EH (cell line): ENCODE results near the gene ATAD3A.

Experiments
- DNase-seq: peaks from one replicate; pipeline ENCODE4 v3.0.0-alpha.2; 2015; ENCODE audit warnings: low read depth

Gene ATAD3A

DNA sequence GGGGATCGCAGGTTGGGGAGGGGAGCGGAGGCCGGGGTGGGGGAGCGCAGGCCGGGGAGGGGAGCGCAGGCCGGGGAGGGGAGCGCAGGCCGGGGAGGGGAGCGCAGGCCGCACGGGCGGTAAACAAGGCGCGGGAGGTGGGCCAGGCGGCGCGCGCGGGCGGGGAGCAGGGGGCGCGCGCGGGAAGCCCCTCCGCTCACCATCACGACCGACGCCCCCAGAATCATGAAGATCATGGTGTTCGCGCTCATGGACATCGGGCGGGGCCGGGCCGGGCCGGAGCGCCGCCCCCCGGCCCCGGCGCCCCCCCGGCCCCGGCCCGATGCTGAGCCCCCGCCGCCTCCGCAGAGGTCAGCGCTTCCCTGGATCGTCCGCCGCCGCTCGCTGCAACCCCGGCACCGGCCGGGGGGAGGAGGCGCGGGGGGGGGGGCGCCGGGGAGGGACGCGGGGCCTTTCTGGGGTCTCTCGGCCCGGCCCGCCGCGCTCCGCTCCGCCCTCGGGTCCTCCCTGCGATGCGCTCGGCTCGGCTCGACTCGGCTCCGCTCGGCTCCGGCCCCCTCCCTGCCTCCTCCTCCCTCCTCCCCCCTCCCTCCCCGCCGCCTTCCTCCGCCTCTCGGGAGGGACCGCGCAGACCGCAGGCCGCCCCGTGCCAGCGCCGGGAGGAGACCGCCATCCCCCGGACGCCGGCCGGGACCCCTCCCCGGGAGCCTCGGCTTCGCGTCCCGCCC, 28.3 kb downstream of the ATAD3A start, which contains the start of gene TMEM240:
Gene TMEM240, minus strand, starts transcription at position 535 of the 728 bp plus-strand sequence. Its CDS starts 278 bp downstream, at position 257.
- DNase-seq, result peak; percentile 82

DNA sequence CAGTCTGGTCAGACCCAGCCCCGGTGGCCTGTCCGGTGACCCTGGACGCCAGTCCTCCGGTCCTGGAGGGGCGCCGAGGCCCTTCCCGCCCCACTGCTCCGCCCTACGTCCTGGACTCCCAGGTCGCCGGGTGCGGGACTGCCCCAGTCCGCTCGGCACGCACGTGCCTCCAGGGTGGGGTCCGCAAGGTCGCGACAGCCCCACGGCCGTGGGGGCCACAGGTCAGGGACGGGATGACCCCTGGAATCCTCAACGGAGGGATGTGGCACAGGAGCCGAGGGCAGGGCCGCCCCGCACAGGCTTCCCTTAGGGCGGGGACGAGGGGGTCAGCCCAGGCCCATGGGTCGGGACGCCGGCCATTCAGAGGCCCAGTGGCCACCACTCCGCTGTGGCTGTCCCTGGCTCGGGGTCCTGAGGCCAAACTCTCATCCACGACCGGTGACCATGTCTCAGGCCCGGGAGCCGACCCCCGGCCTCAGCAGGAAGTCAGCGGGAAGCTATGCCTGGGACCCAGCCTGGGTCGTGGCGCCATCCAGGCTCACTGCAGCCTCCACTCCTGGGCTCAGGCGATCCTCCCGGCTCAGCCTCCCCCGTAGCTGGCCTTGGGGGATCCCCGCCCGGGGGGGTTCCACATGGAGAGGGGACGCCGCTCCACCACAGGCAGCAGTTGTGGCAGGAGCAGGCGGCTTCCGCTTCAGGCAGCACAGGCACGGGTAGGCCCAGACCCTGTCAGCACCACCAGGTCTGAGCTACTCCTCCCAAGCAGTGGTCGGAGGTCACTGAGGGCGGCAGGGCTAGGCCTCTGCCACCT, 29.1 kb downstream of the ATAD3A start:
- no peak for DNase-seq

DNA sequence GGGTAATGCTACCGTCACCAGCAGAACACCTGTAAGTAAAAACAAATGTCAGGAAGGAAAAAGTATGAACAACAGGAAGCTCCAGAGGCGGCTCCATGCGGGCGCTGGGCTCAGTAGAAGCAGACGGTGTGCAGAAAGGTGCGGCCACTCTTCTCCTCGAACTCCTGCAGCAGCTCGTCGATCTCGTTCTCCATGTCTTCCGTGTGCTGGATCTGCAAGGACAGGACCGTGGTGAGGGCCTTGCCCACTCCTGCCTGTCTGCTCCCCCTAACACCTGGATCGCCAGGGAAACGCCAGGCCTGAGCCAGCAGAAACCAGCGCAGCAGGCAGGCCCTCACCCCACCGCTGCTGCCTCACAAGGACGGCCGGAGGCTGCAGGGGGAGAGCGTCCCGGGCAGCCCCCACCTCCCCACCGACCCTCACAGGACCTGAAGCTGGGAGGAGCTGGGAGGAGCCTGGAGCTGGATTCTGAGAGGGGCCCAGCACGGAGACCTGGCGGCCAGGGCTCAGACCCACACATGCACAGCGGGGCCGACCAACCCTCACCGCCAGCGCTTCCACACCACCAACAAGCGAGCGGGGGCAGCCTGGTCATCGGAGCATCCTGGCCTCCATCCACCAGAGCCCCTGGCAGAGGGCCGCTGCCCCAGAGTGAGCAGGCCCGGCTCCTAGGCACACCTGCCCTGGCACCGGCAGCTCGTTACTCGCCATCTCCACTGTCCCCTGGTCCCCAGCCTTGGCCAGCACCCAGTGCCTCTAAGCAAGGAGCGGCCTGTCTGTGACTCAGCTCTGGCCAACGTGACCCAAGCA, 30.2 kb downstream of the ATAD3A start:
- DNase-seq, result no peak

DNA sequence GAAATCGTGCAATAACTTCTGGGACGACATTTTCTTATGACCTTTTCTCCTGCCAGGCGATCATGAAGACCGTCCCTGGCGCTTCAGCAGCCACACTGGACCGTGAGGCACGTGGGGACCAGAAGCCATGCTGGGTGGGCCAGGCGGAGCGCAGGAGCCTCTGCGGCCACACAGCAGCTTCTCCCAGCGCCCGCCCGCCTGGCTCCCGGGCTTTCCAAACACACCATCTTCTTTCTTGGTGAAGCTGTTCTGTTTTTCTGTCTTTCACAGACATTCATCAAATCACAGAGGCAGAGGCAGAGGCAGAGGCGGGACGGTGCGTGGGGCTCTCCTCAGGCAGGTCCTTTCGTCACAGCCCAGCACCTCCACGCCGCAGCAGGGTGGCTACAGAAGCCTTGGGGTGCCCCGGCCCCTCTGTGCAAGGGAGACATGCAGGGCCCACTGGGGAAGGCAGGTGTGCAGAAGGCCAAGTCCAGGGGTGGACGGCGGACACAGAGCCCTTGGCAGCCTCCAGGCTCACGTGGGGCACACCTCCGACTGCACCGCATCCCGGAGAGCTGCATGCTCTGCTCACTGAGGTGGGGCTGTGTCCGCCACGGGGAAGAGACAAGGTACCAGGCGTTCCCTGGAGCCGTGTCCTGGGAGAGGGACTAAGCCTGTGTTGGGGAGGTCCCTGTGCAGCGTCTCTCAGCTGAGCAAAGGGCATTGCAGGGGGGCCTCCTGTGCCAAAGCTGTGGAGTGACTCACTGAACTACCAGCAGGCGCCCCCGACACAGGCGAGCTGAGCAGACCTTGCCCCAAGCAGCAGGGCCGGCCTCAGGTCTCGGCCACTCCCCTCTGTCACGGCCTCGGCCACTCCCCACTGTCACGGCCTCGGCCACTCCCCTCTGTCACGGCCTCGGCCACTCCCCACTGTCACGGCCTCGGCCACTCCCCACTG, 31.1 kb downstream of the ATAD3A start:
- no peak for DNase-seq

DNA sequence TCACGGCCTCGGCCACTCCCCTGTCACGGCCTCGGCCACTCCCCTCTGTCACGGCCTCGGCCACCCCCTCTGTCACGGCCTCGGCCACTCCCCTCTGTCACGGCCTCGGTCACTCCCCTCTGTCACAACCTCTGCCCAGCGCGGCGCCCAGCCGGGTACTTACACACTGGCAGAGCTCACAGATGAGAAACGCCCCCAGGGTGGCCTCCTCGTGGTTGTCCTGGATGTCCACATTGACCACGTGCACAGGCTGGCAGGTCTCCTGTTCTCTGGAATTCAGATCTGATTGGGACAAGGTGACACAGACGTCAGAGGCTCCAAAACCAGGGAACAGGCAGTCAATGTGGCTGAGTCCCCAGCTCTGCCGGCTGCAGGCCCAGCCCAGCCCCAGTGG, 31.7 kb downstream of the ATAD3A start:
- DNase-seq, result peak; percentile 24

DNA sequence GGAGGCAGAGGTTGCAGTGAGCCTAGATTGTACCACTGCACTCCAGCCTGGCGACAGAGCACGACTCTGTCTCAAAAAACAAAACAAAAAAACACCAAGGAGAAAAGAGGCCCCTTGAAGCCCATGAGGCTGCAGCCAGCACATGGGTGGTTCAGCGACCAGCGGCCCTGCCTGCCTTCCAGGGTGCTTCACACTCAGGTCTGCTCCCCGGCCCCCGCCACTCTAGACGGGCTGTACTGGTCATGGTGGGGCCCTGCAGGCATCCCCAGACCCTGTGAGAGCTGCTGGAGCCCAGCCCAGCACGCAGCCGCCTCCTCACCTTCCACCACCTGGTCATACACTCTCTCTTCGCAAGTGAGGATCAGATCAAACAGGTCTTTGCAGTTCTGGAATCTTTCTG, 32.6 kb downstream of the ATAD3A start:
- no peak for DNase-seq

DNA sequence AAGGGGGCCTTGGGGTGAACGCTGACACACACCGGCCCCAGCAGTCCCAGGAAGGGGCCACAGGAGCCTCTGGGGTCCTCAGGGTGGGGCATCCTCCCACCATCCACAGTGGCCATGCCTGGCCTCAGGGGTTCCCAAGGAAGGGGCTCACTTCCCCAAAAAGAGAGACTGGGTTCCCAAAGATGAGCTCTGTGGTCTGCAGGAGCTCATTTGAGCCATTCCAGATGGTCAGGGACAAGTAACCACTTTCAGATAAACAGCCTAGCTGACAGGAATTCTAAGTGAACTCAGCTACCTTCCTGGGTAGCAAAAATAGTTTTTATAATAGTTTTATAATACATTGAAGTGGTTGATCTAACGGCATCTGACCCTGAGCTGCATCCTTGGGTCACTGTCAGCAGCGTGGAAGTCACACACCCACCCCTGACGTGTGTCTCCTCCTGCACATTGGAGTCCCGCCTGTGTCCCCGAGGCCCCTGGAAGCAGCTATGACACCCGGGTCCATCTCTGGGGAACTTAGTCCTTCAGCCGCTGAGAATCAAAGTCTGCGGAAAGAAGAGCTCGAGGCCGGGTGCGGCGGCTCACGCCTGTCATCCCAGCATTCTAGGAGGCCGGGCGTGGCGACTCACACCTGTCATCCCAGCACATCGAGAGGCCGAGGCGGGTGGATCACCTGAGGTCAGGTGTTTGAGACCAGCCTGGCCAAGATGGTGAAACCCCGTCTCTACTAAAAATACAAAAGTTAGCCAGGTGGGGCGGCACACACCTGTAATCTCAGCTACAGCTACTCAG, 34.2 kb downstream of the ATAD3A start:
- DNase-seq, result no peak

DNA sequence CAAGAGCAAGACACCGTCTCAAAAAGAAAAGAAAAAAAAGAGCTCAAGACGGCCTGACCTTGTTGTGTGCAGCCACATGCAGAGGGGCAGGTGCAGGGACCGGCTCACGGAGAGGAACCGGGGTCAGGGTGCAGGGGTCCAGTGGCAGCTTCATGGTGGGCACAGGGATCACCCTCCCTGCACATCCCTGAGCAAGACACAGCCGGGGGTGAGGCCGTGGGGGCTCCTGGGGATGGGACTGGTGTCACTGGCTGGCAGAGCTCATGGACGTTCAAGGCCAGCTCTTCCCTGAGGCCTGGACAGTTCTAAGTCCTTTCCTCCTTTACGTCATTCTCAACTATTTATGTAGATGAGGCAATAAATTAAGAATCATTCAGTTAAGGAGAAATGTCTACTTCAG, 35.0 kb downstream of the ATAD3A start:
- DNase-seq, result no peak

DNA sequence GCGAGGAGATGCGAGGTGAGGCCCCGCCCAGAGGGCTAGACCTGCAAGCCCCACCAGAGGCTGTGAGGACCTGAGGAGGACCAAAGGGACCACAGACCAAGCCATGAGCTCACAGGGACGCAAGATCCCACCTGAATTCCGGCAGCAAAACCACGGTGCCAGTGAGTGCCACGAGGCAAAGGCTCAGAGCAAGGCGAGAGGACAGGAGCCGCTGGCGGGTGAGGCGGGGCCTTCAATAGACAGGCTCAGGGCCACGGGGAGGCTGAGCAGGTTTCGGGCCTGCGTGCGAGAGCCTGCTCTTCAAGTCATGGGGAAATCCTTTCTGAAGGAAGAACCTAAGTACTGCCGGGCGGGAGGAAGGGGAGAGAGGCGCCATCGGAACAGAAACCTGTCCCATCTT, 35.5 kb downstream of the ATAD3A start:
- no peak for DNase-seq

DNA sequence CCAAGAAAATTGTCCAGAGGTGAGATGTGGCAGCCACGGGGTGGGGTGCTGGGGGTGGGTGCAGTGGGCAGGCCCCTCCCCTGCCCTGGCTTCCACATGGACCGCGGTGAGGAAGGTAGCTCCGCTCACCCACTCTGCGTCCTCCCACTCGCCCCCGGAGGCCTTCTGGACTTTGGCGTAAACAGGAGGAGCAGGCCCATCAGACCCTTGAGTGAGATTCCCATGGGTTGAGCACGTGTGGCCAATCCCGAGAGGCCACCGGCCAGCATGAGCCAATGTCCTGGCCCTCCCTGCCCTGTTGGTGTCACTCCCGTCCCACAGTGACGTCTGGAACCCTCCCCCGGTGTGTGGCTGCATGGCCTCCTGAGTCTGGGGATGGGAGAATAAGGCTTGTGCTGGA, 36.6 kb downstream of the ATAD3A start:
- no peak for DNase-seq

DNA sequence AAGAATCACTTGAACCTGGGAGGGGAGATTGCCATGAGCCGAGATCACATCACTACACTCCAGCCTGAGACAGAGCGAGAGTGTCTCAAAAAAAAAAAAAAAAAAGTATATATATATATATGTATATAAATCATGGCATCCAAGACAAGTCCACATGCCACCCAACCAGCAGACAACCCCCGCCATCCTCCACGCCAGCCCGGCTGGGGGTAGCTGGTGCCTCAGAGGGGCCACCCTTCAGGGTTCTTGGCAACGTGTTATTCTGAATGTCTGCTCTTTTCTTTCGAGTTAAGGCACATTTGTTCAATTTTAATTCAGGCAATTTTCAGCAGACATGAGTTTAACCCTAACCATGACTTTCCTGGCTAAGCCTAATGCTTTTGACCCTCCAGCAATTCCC, 38.1 kb downstream of the ATAD3A start:
- DNase-seq, result no peak

DNA sequence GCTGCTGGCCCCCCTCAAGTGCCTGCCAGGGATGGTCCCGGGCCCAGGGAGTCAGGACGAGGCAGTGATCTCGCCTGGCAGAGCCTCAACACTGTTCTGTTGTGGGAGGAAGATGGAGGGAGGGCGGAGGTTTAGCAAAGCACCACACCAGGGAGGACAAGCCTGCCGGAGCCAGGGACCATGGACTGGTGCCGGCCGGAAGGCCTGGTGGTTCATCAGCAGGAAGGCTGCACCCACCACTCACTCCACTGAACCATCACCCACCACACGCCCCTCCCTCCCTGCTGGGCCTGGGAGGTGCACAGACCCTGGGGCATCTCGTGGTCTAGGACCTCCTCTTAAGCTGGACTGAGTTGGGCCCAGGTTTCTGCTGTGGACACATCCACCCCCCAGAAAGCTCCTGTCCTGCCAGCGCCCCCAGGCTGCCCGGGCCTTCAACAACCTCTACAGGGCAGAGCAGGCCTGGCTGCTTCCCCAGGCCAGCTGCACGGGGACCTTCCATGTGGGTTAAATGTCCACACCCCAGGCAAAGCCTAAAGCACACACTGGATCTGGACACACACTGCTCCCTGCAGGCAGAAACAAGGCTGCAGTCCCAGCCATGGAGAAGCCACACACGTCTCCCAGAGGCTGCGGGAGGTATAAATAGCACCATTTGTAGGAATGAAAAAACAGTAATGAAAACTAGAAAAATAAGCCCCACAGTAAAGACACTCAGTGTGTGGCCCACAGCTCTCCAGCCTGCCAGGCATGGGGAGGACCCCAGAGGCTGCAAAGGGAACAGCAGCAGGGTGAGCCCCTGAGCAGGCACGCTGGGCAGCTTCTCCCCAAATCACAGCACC, 38.9 kb downstream of the ATAD3A start:
- DNase-seq, result peak; percentile 40

DNA sequence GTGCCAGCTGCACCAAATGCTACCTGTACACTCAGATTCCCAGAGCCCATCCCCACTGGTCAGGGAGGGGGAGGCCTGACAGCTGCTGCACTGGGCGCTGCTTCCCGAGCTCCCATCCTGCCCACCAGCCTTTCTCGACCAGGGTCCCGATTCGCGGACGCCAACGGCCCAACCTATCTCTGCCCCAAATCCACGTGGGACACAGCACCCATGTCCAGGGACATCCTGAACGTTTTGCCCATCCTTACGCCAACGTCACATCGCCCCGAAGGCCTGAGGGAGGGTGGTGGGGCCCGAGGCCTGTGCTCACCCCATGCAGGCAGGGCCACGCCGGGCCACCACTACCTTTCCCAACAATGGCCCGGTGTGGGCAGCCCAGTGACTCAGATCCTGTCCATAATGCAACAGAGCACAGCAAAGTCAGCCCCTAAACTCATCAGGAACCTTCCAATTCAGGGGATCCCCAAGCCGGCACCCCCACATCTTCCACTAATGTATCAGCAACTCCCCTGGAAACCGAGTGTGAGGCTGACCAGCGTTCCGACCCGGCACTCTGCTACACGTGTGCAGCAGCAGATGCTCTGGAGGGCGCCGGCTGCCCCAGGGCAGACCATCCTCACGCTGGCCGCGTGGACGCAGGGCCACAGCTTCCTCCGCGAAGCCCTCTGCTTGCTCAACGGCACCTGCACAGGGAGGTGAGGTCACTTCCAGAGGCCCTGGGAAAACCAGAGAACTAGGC, 39.7 kb downstream of the ATAD3A start:
- no peak for DNase-seq

DNA sequence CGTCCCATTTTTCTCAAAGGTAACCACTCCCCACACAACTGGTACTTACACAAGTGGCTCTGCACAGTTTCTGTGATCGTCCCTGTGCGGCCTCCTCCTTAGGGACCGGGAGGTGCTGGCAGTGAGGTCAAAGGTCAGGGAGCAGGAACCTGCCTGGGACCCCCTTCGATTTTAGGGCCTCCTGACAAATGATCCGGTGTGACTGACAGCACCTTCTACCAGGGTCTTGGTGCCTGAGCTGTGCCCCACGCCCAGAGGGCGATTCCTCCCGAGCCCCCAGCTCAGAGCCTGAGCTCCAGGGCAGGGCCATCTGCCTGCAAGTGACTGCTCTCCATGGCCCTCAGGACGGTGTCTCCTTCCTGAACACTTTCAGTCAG, 40.3 kb downstream of the ATAD3A start:
- no peak for DNase-seq

DNA sequence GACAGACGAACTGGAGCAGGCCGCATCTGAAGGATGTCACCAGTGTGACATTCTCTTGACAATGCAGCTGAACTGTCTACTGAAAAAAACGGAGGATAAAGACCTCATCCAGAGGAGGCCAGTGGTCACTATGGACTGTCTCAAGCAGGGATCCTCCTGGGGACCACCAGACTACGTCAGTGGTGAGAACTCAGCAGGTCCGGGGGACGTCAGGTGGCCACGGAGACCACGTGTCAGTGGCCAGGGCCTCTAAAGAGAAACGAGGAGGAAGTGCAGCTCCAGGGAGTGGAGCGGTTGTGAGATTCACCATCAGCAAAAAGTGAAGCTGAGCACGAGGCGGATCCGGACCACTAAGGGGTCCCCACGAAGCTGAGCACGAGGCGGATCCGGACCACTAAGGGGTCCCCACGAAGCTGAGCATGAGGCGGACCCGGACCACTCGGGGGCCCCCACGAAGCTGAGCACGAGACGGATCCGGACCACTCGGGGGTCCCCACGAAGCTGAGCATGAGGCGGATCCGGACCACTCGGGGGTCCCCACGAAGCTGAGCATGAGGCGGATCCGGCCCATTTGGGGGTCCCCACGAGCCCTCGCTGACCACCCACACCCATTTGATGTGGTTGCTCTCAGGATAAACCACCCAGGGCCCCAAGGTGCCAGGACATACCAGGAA, 42.0 kb downstream of the ATAD3A start:
- DNase-seq, result no peak

DNA sequence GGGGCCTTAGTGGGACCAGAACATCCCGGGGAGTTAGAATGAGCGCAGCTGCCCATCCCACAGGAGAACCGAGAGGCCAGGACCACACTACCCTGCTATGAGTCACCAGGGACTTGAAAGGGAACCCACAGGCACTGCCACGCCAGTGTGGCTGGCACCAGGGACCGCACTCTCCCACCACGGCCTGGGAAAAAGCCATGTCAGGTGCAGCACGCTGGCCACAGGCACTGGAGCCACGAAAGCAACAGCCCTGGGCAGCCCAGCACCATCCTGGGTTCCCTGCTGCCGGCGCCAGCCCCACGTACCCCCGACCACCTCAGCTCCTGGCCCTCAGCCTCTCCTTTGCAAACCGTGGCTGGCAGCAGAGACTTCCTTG, 42.6 kb downstream of the ATAD3A start:
- DNase-seq, result no peak

DNA sequence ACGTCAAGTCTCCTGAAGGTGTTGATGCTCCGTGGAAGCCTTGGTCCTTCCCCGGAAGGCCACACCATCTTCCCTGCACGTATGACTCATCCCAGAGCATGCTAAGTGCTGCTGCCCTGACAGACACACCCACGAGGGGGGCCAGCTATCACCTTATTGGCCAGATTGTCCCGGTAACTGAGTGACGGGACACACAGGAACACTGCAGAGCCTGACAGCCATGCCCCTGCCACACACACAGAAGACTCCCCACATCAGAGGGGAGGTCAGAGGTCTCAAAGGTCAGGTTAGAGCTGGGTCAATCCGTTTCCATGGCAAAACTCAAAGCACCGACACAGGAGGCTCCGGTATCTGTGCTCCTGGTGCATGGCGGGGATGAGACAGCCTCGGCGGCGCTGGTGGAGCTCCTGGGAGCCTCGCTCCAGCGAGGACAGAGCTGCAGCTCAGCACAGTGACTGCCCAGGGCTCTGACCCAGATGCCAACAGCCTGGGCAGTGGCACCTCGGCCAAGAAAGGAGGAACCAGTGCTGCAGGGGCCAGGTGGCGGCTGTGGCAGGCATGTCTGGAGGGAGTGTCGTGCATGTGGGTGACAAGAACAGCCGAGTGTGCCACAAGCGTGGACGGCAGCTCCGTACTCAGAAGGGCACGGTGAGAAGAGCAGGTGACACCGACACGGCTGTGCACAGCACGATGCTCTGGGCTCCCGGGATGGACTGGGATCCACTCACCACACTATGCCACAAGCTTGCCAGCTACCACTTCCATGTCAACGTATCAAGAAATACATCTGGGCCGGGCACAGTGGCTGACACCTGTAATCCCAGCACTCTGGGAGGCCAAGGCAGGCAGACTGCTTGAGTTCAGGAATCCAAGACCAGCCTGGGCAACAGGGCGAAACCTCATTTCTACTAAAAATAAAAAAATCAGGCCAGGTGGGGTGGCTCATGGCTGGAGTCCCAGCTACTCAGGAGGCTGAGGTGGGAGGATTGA, 43.3 kb downstream of the ATAD3A start:
- peak; percentile 86 for DNase-seq
